Neuron (in vitro differentiated cells): ENCODE measurements around the gene SCN1B.
"Not testable (repeated sequence)": the region's sequence is repeated elsewhere in the genome, so short reads cannot be mapped to it uniquely, and the experiment has no call there.

Experiments
- H2AFZ ChIP-seq: one replicate; pipeline ENCODE4 v1.6.1; 2013; ENCODE audit warnings: low read depth, mild to moderate bottlenecking, inconsistent platforms, low read length, moderate library complexity
- H3K27me3 ChIP-seq: one replicate; pipeline ENCODE4 v1.6.1; 2013; ENCODE audit warnings: low read length; ENCODE audit not compliant: insufficient read depth
- H3K36me3 ChIP-seq: one replicate; pipeline ENCODE4 v1.6.1; 2013; ENCODE audit warnings: low read length; ENCODE audit not compliant: insufficient read depth
- H3K4me1 ChIP-seq: one replicate; pipeline ENCODE4 v1.6.1; 2013; ENCODE audit warnings: low read length; ENCODE audit not compliant: insufficient read depth
- H3K4me3 ChIP-seq: 2 replicates; pipeline ENCODE4 v1.5.1; 2013; ENCODE audit warnings: mild to moderate bottlenecking, low read length, moderate library complexity
- H3K9me3 ChIP-seq: one replicate; pipeline ENCODE4 v1.6.1; 2013; ENCODE audit warnings: low read length

Gene SCN1B

GRCh38 chr19:35006342-35006998 lies 23.8 kb upstream of the SCN1B start:
- H3K36me3 ChIP-seq, result peaks cover 40% of the 10 kb centered on the region

GRCh38 chr19:35006999-35007365 lies 23.3 kb upstream of the SCN1B start:
- H2AFZ ChIP-seq, result no peak overlapping the region
- H3K4me1 ChIP-seq, result no peaks in the 10 kb centered on the region
- H3K4me3 ChIP-seq, result no peak overlapping the region
- H3K27me3 ChIP-seq, result no peaks in the 10 kb centered on the region
- H3K9me3 ChIP-seq, result no peaks in the 10 kb centered on the region
- H3K36me3 ChIP-seq, result peaks cover 42% of the 10 kb centered on the region

More at GRCh38 chr19:35006342-35006998, 23.8 kb upstream of the SCN1B start:
- Histone ChIP-seq H3K27me3 (no peaks in the 10 kb centered on the region), H2AFZ (no peak overlapping the region), H3K4me1 (peaks cover 3% of the 10 kb centered on the region), H3K4me3 (no peak overlapping the region), H3K9me3 (no peaks in the 10 kb centered on the region)

GRCh38 chr19:35007427-35007826 lies 22.8 kb upstream of the SCN1B start:
- H3K27me3 ChIP-seq, H2AFZ ChIP-seq, H3K4me1 ChIP-seq, H3K9me3 ChIP-seq, H3K4me3 ChIP-seq: not testable (repeated sequence)
- H3K36me3 ChIP-seq, result peaks cover 46% of the 10 kb centered on the region

GRCh38 chr19:35008891-35009341 lies 21.4 kb upstream of the SCN1B start:
- no peaks in the 10 kb centered on the region for H3K9me3 ChIP-seq
- no peaks in the 10 kb centered on the region for H3K4me1 ChIP-seq
- H3K4me3 ChIP-seq, result no peak overlapping the region
- H2AFZ ChIP-seq, result no peak overlapping the region
- peaks cover 57% of the 10 kb centered on the region for H3K36me3 ChIP-seq
- no peaks in the 10 kb centered on the region for H3K27me3 ChIP-seq

GRCh38 chr19:35009424-35010415 lies 20.6 kb upstream of the SCN1B start:
- Histone ChIP-seq H3K27me3 (no peaks in the 10 kb centered on the region), H2AFZ (no peak overlapping the region), H3K4me3 (no peak overlapping the region), H3K36me3 (peaks cover 61% of the 10 kb centered on the region), H3K4me1 (no peaks in the 10 kb centered on the region), H3K9me3 (no peaks in the 10 kb centered on the region)

- peaks cover 65% of the 10 kb centered on the region for H3K36me3 ChIP-seq
- no peaks in the 10 kb centered on the region for H3K27me3 ChIP-seq
- no peak overlapping the region for H2AFZ ChIP-seq
- no peaks in the 10 kb centered on the region for H3K4me1 ChIP-seq
- H3K4me3 ChIP-seq, result no peak overlapping the region
- no peaks in the 10 kb centered on the region for H3K9me3 ChIP-seq
These were observed 19.1 kb upstream of the SCN1B start for GRCh38 chr19:35011091-35011689.

GRCh38 chr19:35011737-35012682 lies 18.3 kb upstream of the SCN1B start:
- Histone ChIP-seq H3K27me3 (no peaks in the 10 kb centered on the region), H3K4me1 (no peaks in the 10 kb centered on the region), H3K36me3 (peaks cover 63% of the 10 kb centered on the region), H3K9me3 (no peaks in the 10 kb centered on the region), H3K4me3 (no peak overlapping the region), H2AFZ (no peak overlapping the region)

GRCh38 chr19:35013041-35013819 lies 17.0 kb upstream of the SCN1B start:
- Histone ChIP-seq H3K36me3 (peaks cover 73% of the 10 kb centered on the region), H3K9me3 (no peaks in the 10 kb centered on the region)

GRCh38 chr19:35013820-35014754 lies 16.2 kb upstream of the SCN1B start:
- Histone ChIP-seq H3K36me3 (peaks cover 76% of the 10 kb centered on the region), H3K4me3 (no peak overlapping the region), H2AFZ (no peak overlapping the region), H3K27me3 (no peaks in the 10 kb centered on the region), H3K9me3 (no peaks in the 10 kb centered on the region), H3K4me1 (no peaks in the 10 kb centered on the region)

More at GRCh38 chr19:35013041-35013819, 17.0 kb upstream of the SCN1B start:
- Histone ChIP-seq H2AFZ (no peak overlapping the region), H3K4me3 (no peak overlapping the region), H3K4me1 (no peaks in the 10 kb centered on the region), H3K27me3 (no peaks in the 10 kb centered on the region)

- H3K36me3 ChIP-seq, result peaks cover 76% of the 10 kb centered on the region
- H3K4me3 ChIP-seq, H3K4me1 ChIP-seq, H2AFZ ChIP-seq, H3K9me3 ChIP-seq, H3K27me3 ChIP-seq: not testable (repeated sequence)
These were observed 15.5 kb upstream of the SCN1B start for GRCh38 chr19:35014774-35015173.

GRCh38 chr19:35015270-35015953 lies 14.9 kb upstream of the SCN1B start:
- H3K4me1 ChIP-seq, result no peaks in the 10 kb centered on the region
- no peak overlapping the region for H2AFZ ChIP-seq
- no peaks in the 10 kb centered on the region for H3K9me3 ChIP-seq
- H3K36me3 ChIP-seq, result peaks cover 75% of the 10 kb centered on the region
- no peak overlapping the region for H3K4me3 ChIP-seq
- no peaks in the 10 kb centered on the region for H3K27me3 ChIP-seq
